Measurements from ENCODE around the gene HIRIP3. TPM values are rescaled to one million over a fixed set of nuclear protein-coding genes. Genes with fewer than 3 reads are reported as not detected.

Gene HIRIP3
- total and polyA plus RNA-seq, 2 of the 13 experiments (the other 11 are each of a cell fraction or from before 2014, with no cell fraction given), result 12.6 to 17.2 TPM

GRCh38 chr16:30025156-30025555 is 29.7 kb upstream of the HIRIP3 start:
- H3K27me3 ChIP-seq (ENCODE audit: control insufficient read depth in 1 of 2, insufficient read depth in 2 of 2, low read length in 2 of 2), result peaks cover 34 to 82% of the 10 kb centered on the region in 2 experiments
- no peaks in the 10 kb centered on the region for H4K20me1 ChIP-seq (ENCODE audit: insufficient read depth, low read length)
- DNase-seq (ENCODE audit: low spot score), result no peak
- ChIA-PET CTCF (ENCODE audit: low intra/inter-chr PET ratio, low total read pairs) (no interaction called here), POLR2A (no interaction called here)
- no peaks in the 10 kb centered on the region for H3K36me3 ChIP-seq (replicated peaks in 1 of 2; ENCODE audit: control insufficient read depth in 1 of 2, insufficient read depth in 2 of 2, low read length in 2 of 2)
- BruUV-seq (replicated peaks), result no TSS peak
- H3K9ac ChIP-seq (ENCODE audit: insufficient read depth, low read depth, low read length), result no peak overlapping the region
- intact Hi-C loops (cut with micrococcal nuclease; ENCODE audit: unreplicated experiment), result no loop called here
- no peak for ATAC-seq
- no peak overlapping the region for H2AFZ ChIP-seq (ENCODE audit: low read length)
- no peaks in the 10 kb centered on the region for H3K9me3 ChIP-seq (ENCODE audit: low read length)
- no peak overlapping the region for H3K4me3 ChIP-seq (replicated peaks in 1 of 3; ENCODE audit: insufficient read depth in 1 of 3, low read depth in 2 of 3, low read length in 3 of 3)
- TF ChIP-seq HMG20A (CRISPR knock-in tag; IDR thresholded peaks at IDR 0.05; ENCODE audit: borderline replicate concordance), result no peak
- TF ChIP-seq THRA (CRISPR knock-in tag; IDR thresholded peaks at IDR 0.05; ENCODE audit: borderline replicate concordance), result no peak
- TF ChIP-seq SRSF9 (IDR thresholded peaks at IDR 0.05; ENCODE audit: borderline replicate concordance, insufficient read depth, low read depth, low read length, poor library complexity, severe bottlenecking), result no peak
- no peak for TF ChIP-seq ZNF343 (CRISPR knock-in tag; IDR thresholded peaks at IDR 0.05)
- no peak for TF ChIP-seq ETV5 (CRISPR knock-in tag; IDR thresholded peaks at IDR 0.05; ENCODE audit: borderline replicate concordance)
- TF ChIP-seq, protein P1, sequence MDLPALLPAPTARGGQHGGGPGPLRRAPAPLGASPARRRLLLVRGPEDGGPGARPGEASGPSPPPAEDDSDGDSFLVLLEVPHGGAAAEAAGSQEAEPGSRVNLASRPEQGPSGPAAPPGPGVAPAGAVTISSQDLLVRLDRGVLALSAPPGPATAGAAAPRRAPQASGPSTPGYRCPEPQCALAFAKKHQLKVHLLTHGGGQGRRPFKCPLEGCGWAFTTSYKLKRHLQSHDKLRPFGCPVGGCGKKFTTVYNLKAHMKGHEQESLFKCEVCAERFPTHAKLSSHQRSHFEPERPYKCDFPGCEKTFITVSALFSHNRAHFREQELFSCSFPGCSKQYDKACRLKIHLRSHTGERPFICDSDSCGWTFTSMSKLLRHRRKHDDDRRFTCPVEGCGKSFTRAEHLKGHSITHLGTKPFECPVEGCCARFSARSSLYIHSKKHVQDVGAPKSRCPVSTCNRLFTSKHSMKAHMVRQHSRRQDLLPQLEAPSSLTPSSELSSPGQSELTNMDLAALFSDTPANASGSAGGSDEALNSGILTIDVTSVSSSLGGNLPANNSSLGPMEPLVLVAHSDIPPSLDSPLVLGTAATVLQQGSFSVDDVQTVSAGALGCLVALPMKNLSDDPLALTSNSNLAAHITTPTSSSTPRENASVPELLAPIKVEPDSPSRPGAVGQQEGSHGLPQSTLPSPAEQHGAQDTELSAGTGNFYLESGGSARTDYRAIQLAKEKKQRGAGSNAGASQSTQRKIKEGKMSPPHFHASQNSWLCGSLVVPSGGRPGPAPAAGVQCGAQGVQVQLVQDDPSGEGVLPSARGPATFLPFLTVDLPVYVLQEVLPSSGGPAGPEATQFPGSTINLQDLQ (CRISPR knock-in tag; IDR thresholded peaks at IDR 0.05), result no peak
- TF ChIP-seq ZNF777 (CRISPR knock-in tag; IDR thresholded peaks at IDR 0.05), result no peak
- no peak for TF ChIP-seq ZNF605 (CRISPR knock-in tag; IDR thresholded peaks at IDR 0.05)
- no peak overlapping the region for H3K4me2 ChIP-seq (ENCODE audit: low read depth, low read length)
- FAIRE-seq, result no peak
- H3K27ac ChIP-seq (ENCODE audit: extremely low read length, insufficient read depth, low read length), result no peak overlapping the region
- 4% methylated on average over 12 of the region's 20 CpGs for WGBS (ENCODE audit: low lambda C conversion rate)
- in situ Hi-C loops (cut with HindIII; ENCODE audit: extremely low pct_ligation_motif_present, low pct_unique_long_range_greater_than_20kb), result no loop called here
- H3K4me1 ChIP-seq (ENCODE audit: insufficient read depth, low read length), result peaks cover 10% of the 10 kb centered on the region; the same call in 1 of the 2 replicates
- no peaks in the 10 kb centered on the region for H3K79me2 ChIP-seq (ENCODE audit: insufficient read depth, low read length)

Measured in HepG2 (cell line).